T-helper 1 cell (primary cell): ENCODE data around the gene FITM2.
"Not testable (repeated sequence)": the region's sequence is repeated elsewhere in the genome, so short reads cannot be mapped to it uniquely, and the experiment has no call there.

Experiments
- DNase-seq, 5 donors: peaks; one replicate each; pipeline ENCODE4 v3.0.0-alpha.2; 2012 to 2020
- total RNA-seq, 4 donors: gene quantifications; one replicate each; lab custom pipeline; 2026; lab: John Stamatoyannopoulos, UW

Gene FITM2
- 6.0 to 10.3 (median 7.6) reads per million in 4 donors for total RNA-seq

- peak; percentile 97 to 99 (median 98) for DNase-seq
Measured at GRCh38 chr20:44310664-44311639, at the start of gene FITM2. Gene FITM2 (minus strand): TSS chr20:44311202. CDS start chr20:44311148, 54 bp downstream.

- DNase-seq = no peak
Measured at GRCh38 chr20:44360221-44360620, 49.2 kb upstream of the FITM2 start.

GRCh38 chr20:44358776-44359175, 47.8 kb upstream of the FITM2 start:
- DNase-seq = no peak

- DNase-seq = no peak
Measured at GRCh38 chr20:44357555-44358125, 46.6 kb upstream of the FITM2 start.

GRCh38 chr20:44357020-44357419, 46.0 kb upstream of the FITM2 start:
- no peak for DNase-seq

GRCh38 chr20:44356353-44356723, 45.3 kb upstream of the FITM2 start:
- no peak for DNase-seq

- no peak for DNase-seq
Measured at GRCh38 chr20:44355498-44356352, 44.7 kb upstream of the FITM2 start, which contains the start of gene HNF4A. Gene HNF4A (plus strand): TSS chr20:44355699. CDS start chr20:44355805, 106 bp downstream.

GRCh38 chr20:44354979-44355497, 44.0 kb upstream of the FITM2 start:
- DNase-seq = no peak

- DNase-seq = no peak
Measured at GRCh38 chr20:44350567-44350966, 39.6 kb upstream of the FITM2 start.

GRCh38 chr20:44349349-44349748, 38.3 kb upstream of the FITM2 start:
- DNase-seq = no peak

- no peak for DNase-seq
Measured at GRCh38 chr20:44348168-44348659, 37.2 kb upstream of the FITM2 start.

GRCh38 chr20:44345941-44346340, 34.9 kb upstream of the FITM2 start:
- not testable (repeated sequence) for DNase-seq

GRCh38 chr20:44345147-44345546, 34.1 kb upstream of the FITM2 start:
- DNase-seq = no peak

GRCh38 chr20:44344723-44345122, 33.7 kb upstream of the FITM2 start:
- no peak for DNase-seq

GRCh38 chr20:44343162-44343675, 32.2 kb upstream of the FITM2 start:
- DNase-seq = no peak

GRCh38 chr20:44342248-44342647, 31.2 kb upstream of the FITM2 start:
- no peak for DNase-seq

GRCh38 chr20:44336725-44337380, 25.9 kb upstream of the FITM2 start, which contains the start of gene R3HDML:
Gene R3HDML (plus strand): TSS chr20:44337043. CDS start chr20:44337158, 115 bp downstream.
- no peak for DNase-seq

- DNase-seq = no peak
Measured at GRCh38 chr20:44336086-44336485, 25.1 kb upstream of the FITM2 start.

GRCh38 chr20:44335675-44336074, 24.7 kb upstream of the FITM2 start:
- no peak for DNase-seq

- DNase-seq = no peak
Measured at GRCh38 chr20:44334709-44335108, 23.7 kb upstream of the FITM2 start.

- no peak for DNase-seq
Measured at GRCh38 chr20:44334306-44334705, 23.3 kb upstream of the FITM2 start.

GRCh38 chr20:44331201-44331600, 20.2 kb upstream of the FITM2 start:
- no peak for DNase-seq
